GM18858 (cell line): ENCODE data around the gene LPP.

Source experiments
- ATAC-seq: cut with Tn5 transposase; IDR thresholded peaks from one replicate; pipeline ENCODE4 v1.9.1; 2021; ENCODE audit not compliant: unreplicated experiment

The LPP gene

DNA sequence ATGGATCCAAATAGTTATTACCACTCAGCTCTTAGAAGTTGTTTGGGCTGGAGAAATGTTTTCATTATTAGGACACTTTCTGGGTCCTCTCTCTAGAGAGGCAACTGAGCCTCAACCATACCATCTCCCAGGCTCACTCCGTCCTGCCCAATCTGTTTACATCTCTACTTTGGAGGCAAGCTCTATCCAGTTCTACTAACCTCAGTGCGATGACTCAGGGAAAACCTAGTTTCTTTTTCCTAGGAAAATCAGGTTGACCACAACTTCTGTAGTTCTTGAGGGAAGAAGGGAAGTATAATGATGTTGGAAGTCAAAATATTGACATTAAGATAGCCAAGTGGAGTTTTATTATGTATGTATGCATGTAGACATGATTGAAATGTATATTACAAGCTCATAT lies 40.4 kb downstream of the LPP start:
- ATAC-seq = no peak

- no peak for ATAC-seq
Measured at GRCh38 chr3:188196232-188196990, 42.5 kb downstream of the LPP start.

DNA sequence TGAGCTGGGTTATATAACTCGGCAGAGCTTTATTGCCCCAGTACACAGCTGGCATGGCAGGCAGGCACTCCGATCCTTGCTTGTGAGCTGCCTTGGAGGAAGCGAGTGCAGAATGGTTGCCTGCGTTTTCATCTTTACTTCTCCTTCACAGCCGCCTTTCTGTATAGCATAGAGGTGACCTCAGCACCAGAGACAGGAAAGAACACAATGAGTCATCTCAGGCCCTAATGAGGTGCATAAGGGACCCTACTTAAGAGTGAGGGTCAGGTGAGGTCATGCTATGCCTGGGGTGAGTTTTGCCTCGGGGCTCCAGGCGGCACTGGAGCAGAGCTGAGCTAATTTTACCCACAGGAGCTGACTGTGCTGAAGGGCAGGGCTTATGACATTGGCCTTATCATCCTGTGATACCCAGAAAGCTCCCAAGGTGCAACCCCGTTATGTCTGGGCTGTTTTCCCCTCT lies 43.5 kb downstream of the LPP start:
- ATAC-seq = no peak

- ATAC-seq = no peak
Measured at GRCh38 chr3:188198001-188198400, 44.0 kb downstream of the LPP start.

- no peak for ATAC-seq
Measured at GRCh38 chr3:188198760-188199327, 44.9 kb downstream of the LPP start.

DNA sequence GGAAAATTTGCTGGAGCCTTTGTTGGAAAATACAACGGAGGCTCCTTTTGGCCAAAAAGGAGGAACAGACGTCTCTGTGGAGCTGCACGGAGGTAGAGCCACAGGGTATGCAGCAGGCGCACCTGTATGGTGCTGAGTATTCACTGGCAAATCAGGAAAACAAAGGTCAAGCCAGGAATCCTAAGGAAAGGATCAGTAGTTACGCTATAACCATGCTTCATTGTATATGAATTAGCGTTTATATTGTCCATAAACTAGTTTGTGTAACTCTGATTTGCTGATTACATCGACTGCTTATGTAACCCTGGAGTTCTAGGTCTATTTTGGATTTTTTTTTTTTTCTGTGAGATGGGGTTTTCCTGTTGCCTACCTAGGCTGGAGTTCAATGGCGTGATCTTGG lies 45.4 kb downstream of the LPP start:
- ATAC-seq = no peak

DNA sequence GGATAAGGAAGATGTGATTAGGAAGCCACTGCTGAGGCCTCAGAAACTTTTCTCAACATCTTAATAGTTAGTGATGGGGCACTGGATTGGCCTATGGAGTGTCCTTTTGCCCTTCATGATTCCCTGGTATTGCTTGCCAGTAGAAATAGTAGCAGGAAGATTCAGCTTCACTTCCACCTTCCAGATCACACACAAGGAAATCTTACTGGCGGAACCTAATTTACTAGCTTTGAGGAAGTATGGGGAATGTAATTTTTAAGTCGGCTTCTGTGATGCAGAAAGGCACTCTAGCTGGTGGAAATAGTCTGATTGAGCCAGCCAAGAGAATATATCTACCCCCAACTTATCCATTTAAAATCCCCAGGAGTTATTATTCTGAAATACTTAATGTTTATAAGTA lies 46.5 kb downstream of the LPP start:
- ATAC-seq = no peak

GRCh38 chr3:188202358-188203138 lies 48.6 kb downstream of the LPP start:
- ATAC-seq = no peak

DNA sequence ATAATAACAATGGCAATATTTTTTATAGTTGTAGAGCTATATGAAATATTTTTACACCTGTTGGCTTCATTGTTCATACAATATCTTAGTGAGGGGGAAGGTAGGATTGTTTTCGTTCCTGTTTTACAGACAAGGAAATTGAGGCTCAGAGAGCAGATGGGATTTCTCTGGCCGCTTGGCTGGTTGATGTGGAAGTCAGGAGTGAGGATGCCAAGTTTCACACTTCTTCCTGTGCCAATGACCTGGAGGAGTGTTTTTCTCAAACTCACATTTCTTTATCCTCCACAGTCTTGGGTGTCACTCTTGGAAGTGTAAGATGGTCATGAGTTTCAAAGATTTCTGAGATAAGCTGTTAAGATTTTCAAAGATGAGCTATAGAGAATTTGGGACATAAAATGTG lies 50.6 kb downstream of the LPP start:
- no peak for ATAC-seq

DNA sequence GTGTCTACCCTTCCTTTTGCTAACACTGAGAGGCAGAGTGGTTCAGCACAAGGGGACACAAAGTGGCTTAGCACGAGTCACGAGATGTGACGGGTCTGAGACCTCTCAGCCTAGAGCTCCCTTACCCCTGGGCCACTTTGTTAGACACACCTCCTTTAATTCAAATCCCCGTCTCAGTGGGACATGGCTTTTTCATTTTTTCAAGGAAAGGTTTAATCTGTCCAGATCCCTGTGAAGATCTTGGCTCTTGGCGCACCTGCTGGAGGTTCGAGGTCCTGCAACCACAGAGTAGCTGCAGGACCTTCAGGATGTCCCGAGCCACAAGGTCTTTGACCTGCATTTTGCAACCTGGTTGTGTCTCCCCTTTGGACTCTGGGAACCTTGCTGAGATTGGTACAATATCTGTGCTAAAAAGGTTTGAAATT lies 52.0 kb downstream of the LPP start:
- no peak for ATAC-seq

DNA sequence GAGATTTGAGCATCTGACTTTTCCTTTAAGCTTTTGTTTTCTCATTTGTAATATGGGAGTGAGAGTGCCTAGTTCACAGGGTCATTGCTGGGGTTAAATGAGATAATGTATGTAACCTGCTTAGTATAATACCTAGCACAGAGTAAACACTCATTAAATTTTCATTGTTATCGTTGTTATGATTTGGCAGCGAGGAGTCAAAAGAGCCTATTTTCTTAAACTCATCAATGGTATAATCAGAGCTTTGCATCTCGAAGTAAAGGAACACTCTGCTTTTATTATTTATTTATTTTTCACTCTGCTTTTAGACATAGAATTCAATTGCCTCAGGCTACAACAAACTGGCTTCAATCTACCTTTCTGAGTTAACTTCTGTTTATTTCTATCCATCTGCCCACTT lies 52.8 kb downstream of the LPP start:
- ATAC-seq = no peak

- ATAC-seq = no peak
Measured at GRCh38 chr3:188207941-188208515, 54.1 kb downstream of the LPP start.

GRCh38 chr3:188208516-188208981 lies 54.6 kb downstream of the LPP start:
- no peak for ATAC-seq

DNA sequence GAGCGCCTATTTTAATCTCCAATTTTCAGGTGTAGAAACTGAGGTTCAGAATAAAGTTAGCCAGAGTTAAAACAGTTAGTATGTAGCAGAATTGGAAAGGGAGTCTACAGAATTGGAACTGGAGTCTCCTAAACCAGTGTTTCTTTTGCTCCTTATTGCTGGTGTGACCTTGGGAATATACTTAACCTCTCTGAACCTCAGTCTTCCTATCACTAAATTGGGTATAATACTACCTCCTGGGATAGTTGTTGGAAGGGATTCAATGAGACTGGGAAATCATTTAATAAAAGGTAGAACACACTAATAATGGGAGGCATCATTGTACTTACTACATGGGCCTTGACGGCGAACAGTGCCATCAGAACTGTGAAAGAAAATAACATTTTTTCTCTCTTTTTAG lies 55.1 kb downstream of the LPP start:
- no peak for ATAC-seq

DNA sequence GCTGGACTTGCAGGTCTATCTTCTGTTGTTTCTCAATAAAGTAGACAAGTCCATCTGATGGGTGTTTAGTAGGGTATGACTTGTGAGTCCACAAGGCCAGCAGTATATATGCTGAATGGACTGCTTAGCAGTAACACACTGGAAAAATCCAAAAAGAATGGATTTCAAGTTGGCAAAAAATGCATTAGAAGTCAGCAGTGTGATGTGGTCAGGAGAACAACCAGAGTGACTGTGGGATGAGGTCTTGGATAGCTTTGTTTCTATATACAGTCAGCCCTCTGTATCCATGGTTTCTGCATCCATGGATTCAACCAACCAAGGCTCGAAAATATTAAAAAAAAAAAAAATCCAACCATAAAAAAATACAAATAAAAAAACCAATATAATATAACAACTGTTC lies 55.8 kb downstream of the LPP start:
- no peak for ATAC-seq

GRCh38 chr3:188211476-188211875 lies 57.5 kb downstream of the LPP start:
- no peak for ATAC-seq

DNA sequence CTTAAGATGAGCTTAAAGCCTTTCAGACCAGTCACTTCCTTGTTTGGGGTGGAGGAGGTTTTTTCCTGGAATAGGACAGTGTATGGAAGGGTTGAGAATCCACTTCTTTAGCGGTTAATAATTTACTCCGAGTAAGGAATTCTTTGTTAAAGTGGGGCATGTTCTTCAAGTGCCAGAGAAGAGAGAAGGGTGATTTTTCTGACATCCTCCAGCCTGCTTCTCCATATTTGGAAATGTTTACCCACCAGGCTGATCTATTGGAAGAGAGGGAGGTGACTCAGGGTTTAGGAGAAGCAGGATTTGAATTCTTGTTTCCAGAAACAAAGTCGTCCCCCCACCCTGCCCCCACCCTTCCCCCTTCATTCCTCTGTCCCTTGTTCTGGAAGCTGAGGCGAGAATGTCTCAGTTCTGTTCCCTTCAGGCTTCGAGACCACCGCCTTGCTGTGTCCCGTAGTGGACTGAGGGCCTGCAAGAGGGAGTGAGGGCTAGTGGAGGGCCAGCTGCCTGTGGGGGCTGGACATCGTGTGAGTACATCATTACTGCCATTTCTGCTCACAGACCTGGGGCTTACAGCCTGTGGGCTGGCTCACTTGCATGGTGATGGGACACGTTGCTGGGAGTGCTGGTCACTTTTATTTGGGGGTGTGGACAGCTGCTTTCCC lies 58.5 kb downstream of the LPP start:
- ATAC-seq = no peak

- no peak for ATAC-seq
Measured at GRCh38 chr3:188214442-188214841, 60.5 kb downstream of the LPP start.

DNA sequence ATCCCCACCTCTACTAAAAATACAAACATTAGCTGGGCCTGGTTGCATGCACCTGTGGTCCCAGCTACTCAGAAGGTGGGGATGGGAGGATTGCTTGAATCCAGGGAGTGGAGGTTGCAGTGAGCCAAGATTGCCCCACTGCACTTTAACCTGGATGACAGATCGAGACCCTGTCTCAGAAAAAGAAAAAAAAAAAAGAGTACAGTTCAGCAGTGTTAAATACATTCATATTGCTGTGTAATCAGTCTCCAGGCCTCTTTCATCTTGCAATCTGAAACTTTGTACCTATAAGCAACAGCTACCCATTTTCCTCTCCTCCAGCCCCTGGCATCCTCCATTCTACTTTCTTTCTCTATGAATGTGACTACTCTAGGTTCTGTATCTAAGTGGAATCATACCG lies 61.2 kb downstream of the LPP start:
- no peak for ATAC-seq

DNA sequence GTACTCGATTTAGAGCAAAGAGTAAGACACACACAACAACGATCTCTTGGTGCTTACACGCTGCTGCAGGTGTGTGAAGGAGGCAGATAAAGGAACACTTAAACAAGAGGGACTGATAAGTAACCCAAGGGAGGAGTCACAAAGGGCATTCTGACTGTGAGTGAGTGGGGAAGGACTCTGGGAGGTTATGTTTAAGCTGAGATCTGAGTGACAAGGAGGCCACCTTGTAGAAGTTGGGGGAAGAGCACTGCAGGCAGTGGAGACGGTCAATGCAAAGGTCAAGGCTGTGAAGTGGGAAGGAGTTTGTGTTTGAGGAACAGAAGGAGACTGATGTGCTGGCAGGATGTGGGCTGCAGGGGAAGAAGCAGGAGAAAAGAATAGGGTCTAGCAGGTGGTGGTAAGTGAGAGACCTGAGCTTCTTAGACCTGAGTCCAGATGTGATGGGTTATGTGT lies 63.1 kb downstream of the LPP start:
- no peak for ATAC-seq

GRCh38 chr3:188217726-188218125 lies 63.8 kb downstream of the LPP start:
- no peak for ATAC-seq
